HUDEP-2 (cell line): ENCODE measurements around the gene POLR3E.

ENCODE experiments used
- DNase-seq, 76 experiments: peaks; one replicate each; lab custom pipeline; 2025; ENCODE audit not compliant: unreplicated experiment in 76 of 76; lab: John Stamatoyannopoulos, UW

Gene POLR3E

GRCh38 chr16:22314661-22315626 is 17.7 kb downstream of the POLR3E start:
- no peak for DNase-seq

- DNase-seq: no peak
Measured at GRCh38 chr16:22315979-22316378, 18.8 kb downstream of the POLR3E start.

DNA sequence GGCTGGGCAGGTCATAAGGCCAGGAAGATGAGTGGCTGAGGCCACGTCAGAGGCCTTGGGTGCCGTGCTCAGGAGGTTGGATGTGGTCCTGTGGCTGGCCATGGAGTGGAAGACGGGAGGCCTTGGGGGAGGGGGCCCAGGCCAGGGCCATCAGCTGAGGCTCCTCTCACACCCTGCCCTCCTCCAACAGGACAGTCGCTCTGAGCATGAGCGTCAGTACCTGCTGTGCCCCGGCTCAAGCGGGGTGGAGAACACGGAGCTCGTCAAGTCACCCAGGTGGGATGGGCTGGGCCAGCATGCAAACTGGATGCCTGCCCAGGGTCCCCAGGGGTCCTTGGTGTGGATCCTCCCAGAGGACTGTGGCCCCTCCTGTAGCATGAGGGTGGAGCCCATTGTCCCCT is 19.2 kb downstream of the POLR3E start:
- no peak for DNase-seq

DNA sequence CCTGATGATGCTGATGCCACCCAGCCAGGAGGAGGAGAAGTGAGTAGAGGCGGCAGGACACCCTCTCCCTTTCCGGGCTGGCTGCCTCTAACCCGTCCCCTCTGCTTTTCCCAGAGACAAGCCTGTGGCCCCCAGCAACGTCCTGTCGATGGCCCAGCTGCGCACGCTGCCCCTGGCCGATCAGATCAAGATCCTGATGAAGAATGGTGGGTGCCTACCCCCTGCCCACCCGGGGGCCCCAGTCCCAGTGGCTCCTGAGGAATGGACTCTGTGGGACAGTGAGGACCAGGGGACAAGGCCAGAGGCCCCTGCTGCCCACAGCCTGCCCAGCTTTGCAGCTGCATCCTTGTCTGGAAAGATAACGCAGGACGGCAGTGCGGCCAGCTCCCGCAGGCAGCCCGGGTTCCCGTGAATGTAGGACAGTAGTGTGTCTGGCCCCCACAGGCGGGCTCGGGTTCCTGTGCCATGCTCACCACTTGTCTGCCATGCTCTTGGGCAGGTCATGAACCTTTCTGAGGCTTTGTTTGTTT is 19.9 kb downstream of the POLR3E start:
- no peak for DNase-seq

DNA sequence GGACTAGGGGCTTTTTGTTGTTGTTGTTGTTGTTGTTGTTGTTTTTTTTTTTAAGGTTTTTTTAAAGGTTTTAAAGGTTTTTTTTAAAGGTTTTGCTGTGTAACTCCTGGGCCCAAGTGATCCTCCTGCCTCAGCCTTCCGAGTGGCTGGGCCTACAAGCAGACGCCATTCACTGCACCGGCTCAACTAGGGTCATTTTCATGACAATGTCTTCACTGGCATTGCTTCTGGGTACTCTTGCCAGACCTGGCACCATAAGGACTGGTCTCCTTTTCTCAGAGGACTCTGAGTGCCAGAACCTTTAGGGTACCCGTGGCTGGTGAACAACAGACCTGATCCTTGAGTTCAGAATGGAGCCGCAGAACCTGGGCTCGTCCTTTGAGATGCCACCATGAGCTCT is 20.4 kb downstream of the POLR3E start:
- DNase-seq: no peak

DNA sequence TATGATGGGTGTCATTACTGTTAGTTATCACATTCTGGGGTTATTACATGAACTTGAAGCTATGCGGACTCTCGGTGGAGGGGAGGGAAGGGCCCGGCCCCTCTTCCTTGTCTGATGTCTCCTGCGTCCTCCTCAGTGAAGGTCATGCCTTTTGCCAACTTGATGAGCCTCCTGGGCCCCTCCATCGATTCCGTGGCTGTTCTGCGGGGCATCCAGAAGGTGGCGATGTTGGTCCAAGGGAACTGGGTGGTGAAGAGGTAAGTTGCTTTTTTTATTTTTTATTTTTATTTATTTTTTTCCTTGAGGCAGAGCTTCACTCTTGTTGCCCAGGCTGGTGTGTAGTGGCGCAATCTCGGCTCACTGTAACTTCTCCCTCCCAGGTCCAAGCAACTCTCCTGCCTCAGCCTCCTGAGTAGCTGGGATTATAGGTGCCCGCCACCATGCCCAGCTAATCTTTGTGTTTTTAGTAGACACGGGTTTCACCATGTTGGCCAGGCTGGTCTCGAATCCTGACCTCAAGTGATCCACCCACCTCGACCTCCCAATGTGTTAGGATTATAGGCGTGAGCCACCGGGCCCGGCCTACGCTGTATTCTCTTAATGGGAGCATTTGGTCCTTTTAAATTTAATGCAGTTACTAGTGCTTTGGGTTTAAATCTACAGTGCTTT is 21.6 kb downstream of the POLR3E start:
- peak in 34 of 76 experiments; percentile 1 to 56 (median 18) for DNase-seq

GRCh38 chr16:22320572-22321339 is 23.5 kb downstream of the POLR3E start:
- no peak for DNase-seq

- DNase-seq: peak in 52 of 76 experiments; percentile 2 to 51 (median 25)
Measured at GRCh38 chr16:22321340-22322001, 24.3 kb downstream of the POLR3E start.

GRCh38 chr16:22322021-22322471 is 24.8 kb downstream of the POLR3E start:
- DNase-seq: no peak

GRCh38 chr16:22322741-22323140 is 25.5 kb downstream of the POLR3E start:
- DNase-seq: no peak

GRCh38 chr16:22323173-22323958 is 26.2 kb downstream of the POLR3E start:
- no peak for DNase-seq

GRCh38 chr16:22323959-22324786 is 27.0 kb downstream of the POLR3E start:
- no peak for DNase-seq

DNA sequence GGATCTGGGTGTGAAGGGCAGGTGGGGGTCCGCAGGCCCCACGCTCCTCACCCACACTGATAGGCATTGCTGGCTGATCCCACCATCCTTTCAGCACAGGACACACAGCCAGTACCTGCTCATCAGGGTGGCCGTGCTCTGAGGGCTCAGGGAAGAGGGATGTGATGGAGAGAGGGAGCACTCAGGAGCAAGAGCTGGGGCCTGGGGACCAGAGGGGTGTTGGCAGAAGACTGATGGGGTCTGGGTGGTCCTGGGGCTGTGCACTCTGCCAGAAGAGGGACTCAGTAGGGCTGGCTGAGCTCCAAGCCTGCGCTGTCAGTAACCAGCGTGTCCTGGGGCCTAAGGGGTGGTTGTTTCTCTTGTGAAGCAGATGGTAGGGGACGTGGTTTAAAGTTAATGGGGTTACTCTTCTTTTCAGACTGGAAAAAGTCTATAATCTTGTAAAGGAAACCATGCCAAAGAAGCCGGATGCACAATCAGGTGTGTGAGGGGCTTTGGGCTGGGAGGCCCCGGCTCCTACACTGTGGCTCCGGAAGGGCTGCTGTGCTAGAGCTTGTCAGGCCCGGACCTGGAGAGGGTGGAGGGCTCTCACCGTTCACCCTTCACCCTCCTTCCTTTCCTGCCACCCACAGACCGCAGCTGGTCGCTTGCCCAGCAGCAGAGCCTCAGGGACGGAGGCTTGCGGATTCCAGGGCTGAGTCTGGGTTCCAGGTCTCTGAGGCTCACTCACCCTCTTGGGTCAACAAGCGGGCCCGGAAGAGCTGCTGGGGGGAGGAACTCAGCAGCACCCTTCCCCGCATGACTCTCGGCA is 27.8 kb downstream of the POLR3E start:
- no peak for DNase-seq

- DNase-seq: no peak
Measured at GRCh38 chr16:22325598-22326368, 28.6 kb downstream of the POLR3E start.

- DNase-seq: no peak
Measured at GRCh38 chr16:22326369-22326652, 29.1 kb downstream of the POLR3E start.

GRCh38 chr16:22326771-22327445 is 29.7 kb downstream of the POLR3E start:
- no peak for DNase-seq

DNA sequence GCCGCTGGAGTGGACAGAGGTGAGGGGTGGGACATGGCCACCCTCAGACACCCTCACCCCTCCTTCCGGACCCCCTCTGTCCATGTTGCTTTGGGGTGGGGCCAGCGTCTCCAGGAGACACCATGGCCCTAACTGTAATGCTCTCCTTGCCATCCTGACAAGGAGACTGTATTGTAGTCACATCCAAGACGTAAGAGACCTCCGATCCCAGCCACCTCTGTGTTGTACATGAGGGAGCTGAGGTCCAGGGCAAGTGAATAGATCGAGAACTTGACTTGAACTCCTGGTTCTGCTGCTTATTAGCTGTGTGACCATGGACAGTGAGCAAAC is 30.2 kb downstream of the POLR3E start:
- DNase-seq: no peak
